ENCODE measurements around the gene PAOX.
"Not testable (repeated sequence)": the region's sequence is repeated elsewhere in the genome, so short reads cannot be mapped to it uniquely, and the experiment has no call there.

PAOX gene

DNA sequence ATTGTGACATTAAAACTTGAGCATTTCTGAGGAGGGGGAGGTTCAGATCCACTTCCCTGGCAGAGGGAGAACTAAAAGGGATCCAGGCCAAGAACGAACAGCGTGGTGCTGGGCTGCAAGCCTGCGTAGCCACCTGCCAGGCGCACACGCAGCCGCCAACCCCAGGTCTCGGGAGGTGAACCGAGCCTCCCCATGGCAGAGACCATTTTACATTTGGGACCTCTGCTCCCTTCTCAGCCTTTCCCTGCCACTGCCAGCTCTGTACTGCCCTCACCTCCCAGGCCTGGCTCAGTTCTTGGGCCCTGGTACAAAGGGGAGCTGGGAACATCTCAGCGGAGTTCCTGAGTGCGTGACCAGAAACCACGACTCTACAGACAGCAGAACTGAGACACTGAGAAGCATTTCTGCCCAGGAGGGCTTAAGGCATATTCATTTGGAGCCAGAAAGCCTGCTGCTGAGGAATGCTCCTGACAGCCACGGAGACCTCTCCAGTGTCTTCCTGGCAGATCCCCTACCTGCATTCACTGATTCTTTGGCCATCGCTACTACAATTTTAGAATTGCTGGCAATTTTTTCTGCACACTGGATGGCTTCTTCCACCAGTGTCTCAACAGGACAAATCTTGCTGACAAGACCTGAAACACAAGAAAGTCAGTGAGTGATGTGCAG is 13.5 kb upstream of the PAOX start:
- DNase-seq: no peak

DNA sequence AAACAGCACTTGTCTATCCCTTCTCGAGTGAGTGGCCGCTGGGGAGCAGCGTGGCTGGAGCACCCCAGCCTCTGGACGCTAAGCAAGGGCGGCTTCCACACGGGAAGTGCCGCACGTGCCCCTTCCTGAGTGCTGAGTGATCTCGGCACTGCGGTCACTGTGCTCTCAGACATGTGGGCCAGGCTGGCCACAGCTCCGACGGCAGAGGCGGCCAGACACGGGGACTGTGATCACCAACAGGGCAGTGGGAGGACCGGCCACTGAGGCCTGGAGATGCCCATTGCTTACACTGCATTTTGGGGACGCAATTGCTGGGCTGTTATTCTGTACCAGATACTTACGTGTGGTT is 13.0 kb upstream of the PAOX start:
- no peak for DNase-seq

DNA sequence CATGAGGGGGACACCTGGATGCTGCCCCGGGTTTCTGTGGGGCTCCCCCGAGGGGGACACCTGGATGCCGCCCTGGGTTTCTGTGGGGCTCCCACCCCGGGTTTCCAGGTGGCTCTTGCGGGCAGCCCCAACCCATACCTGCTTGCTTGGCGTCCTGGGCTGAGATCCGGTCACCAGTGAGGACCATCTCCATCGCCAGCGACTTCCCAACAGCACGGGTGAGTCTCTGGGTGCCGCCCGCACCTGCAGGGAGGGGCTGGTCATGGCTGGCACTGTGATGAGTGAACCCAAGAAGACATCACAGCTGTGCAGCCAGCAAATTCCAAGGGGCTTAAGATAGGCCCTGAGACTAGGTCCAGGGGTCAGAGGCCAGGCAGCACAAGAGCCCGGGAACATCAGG is 12.3 kb upstream of the PAOX start:
- DNase-seq: no peak

DNA sequence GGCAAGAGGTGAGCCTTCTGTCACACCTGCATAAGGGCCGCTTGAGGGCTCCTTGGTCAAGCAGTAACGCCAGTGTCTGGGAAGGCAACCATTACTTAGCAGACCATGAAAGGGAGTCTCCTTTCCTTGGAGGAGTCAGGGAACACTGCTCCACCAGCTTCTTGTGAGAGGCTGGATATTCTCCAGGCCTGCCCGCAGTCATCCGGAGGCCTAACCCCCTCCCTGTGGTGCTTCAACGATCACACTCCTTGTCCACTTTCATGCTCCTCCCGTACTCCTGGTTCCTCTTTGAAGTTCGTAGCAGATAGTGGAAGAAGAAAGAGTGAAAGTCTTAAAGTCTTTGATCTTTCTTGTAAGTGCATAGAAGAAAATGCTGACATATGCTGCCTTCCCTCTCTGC is 11.6 kb upstream of the PAOX start:
- not testable (repeated sequence) for DNase-seq

DNA sequence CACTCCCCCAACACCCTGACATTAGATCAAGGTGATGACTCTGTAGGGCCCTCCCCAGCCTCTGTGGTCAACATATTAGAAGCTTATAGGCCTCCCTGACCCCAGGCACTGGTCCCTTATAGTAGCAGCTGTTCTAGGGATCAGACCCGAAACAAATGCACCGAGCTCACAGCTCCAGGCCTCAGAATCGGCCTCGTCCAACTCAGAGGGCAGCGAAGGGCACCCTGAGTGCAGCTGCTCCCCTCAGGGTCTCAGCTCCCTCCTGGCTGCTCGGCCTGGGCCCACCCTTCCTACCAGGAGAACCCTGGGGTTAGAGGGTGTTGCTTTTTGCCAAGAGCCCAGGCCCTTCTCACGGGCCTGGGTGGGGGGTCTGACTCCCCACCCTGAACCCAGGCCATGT is 10.9 kb upstream of the PAOX start:
- no peak for DNase-seq

DNA sequence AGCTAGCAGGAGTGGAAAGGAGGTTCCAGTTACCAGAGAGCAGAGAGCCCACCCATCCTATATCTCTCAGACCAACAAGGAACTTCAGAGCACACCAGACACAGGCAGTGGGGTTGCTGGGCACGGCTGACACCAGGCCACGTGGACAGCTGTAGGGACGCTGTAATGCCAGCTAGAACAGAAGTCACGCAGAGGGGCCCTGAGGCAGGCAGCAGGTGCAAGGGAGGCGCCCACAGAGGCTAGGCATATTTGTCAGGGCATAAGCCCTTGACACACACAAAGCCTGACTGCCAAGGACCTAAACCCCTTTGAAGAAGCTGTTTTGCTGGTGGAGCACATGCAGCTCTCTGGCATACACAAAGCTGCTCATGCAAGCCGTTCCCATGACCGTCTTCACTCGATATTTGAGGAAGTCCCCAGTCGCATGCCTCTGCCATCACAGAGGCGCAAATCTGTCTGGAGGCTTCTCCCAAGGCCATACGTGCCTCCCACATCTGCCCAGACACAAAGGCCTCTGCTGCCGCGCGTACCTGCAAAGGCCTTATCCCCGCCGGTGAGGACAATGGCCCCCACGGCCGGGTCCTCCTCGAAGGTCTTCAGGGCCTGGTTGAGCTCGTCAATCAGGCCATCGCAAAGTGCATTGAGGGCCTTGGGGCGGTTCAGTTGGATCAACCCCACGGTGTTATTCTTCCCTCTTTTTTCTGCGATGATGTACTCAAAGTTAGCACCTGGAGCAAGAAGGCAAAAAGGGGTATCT is 8.9 kb upstream of the PAOX start:
- DNase-seq: no peak

DNA sequence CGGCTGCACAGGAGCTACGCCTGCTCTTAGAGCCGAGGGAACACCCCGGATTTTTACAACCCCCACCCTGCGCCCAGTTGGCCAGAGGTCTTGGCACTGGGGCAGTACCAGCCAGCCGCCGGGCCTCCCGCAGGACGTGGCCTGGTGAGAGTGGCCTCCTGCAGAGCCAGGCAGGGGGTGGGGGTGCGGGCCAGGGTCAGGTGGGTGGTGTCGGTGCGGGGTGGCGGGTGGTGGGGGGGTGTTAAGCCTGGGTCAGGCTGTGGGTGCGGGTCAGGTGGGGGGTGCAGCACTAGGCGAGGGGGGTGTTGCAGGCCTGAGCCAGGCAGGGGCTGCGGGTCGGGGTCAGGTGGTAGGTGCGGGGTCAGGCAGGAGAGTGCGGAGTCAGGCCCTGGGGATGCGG is 6.6 kb upstream of the PAOX start:
- no peak for DNase-seq

DNA sequence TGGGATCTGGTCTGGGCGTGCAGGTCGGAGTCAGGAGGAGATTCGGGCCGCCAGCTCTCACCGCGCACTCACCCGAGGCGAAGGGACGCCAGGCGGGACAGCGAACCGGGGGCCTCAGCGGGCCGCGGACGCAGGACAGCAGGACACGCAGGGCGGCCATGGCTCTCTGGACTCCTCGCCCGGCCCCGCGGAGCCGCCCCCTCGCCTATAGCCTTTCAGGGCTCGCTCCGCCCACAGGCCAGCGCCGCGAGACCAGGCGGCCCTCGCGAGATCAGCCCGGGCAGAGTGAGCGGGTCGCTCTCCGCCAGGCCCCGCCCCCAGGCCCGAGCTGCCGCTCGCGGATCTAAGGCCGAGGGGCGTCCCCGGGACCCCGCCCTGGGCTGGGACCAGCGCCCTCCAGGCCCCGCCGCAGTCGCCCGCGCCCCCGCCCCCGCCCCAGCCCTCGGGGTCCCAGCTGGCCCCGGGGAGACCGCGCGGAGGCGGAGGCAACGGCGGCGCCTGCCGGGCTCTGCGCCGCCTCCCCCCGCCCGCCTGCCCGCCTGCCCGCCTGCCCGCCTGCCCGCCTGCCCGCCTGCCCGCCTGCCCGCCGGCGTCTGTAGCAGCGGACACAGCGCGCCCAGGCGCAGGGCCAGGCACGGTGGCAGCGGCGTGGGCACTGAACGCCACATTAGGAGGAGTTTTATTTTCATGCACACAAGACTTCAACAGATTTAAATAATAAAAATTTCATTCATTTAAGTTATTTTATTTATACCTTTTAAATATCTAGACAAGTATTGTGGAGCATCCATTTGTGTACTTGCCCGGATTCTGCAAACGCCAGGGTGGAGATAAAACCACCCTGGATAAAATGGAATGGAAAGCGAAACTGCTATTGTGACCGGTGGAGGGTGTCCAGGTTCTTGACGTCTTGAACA is 5.6 kb upstream of the PAOX start, which contains the start of gene ECHS1:
TSS of gene ECHS1 (minus strand) at position 181 of the 917 bp plus-strand sequence. CDS start at position 160, 21 bp downstream.
- DNase-seq: peak; percentile 85

DNA sequence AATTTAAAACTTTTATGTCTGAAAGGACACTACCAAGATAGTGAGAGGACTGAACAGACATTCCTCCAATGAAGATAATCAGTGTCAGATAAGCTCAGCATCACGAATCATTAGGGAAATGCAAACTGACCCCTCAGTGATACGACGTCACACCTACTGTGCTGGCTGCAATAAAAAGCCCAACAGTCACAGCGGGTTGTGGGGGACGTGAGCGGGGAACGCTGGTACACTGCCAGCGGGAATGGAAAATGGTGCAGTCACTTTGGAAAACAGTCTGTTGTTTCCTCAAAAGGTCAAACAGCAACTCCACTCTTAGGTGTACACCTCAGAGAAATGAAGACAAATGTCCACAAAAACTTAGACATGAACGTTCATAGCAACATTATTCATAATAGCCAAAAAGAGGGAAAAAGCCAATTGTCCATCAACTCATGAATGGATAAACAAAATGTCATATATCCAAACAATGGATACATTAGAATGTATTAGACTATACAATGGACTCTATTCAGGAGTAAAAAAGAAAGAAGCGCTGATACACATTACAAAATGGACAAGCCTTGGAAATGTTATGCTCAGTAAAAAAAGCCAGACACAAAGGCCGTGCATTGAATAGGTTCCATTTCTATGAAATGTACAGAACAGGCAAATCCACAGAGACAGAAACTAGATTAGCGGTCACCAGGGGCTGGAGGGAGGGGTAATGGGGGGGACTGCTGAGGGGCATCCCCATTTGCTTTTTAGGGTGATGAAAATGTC is 3.5 kb upstream of the PAOX start:
- DNase-seq: no peak

DNA sequence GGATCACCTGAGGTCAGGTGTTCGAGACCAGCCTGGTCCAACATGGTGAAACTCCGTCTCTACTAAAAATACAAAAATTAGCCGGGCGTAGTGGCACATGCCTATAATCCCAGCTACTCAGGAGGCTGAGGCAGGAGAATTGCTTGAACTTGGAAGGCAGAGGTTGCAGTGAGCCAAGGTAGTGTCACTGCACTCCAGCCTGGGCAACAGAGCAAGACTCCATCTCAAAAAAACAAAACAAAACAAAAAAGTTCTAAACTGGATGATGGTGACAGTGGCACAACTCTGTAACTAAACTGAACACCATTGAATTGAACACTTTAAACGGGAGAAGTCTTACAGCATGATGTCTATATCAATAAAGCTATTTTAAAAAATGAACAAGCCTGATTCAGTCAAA is 2.9 kb upstream of the PAOX start:
- not testable (repeated sequence) for DNase-seq

DNA sequence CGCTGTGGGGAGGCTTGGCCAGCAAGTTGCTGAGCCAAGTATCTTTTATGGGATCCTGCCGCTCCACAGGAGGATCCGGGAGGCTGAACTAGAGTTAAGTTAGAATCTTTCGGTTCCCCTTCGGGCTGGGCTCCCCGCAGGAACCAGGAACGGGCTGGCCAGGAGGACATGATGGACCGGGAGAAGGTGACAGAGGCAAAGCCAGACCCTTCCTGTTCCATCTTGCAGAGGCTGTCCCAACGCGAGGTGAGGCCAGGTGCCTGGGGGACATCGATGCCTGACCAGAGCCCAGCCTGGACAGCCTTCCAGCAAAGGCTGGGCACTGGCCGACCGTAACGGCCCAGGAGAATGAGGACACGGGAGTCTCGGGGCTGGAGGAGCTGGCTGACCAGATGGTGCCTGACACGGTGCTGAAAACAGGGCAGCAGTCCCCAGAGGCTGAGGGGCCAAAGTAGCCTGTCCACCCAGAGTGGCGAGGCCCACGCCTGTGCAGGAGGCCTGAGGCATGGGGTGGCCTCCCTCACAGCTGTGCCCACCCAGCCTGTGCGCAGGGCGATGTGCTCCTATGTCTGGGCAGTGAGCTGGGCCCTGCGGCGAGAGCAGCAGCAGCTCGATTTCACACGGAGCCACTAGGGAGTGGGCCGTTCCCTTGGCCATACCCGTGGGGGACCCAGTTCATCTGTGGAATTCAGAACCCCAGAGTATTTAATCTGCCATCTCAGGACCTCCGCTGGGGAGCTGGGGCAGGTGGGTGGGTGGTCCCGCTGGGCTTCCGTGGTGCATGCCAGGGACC is 1.8 kb upstream of the PAOX start:
- DNase-seq: no peak

DNA sequence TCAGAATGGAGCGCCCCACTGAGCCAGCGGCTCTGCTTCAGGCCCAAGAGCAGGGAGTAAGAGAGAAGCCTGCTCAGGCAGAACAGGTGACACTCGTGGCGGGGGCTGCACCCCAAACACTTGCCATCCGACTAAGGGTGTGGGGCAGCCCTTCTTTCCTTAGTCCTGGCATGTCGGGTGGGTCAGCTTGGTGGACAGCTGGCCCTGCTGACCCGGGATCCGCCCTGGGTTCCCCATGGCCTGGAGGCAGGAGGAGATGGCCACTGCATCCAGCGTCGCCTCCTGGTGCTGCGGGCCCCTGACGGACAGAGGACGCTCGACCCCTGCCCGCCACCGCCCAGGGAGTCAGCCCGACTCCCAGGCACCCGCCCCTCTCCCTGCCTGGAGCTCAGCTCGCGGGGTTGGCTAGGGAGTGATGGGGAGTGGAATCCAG is 1.2 kb upstream of the PAOX start:
- no peak for DNase-seq

DNA sequence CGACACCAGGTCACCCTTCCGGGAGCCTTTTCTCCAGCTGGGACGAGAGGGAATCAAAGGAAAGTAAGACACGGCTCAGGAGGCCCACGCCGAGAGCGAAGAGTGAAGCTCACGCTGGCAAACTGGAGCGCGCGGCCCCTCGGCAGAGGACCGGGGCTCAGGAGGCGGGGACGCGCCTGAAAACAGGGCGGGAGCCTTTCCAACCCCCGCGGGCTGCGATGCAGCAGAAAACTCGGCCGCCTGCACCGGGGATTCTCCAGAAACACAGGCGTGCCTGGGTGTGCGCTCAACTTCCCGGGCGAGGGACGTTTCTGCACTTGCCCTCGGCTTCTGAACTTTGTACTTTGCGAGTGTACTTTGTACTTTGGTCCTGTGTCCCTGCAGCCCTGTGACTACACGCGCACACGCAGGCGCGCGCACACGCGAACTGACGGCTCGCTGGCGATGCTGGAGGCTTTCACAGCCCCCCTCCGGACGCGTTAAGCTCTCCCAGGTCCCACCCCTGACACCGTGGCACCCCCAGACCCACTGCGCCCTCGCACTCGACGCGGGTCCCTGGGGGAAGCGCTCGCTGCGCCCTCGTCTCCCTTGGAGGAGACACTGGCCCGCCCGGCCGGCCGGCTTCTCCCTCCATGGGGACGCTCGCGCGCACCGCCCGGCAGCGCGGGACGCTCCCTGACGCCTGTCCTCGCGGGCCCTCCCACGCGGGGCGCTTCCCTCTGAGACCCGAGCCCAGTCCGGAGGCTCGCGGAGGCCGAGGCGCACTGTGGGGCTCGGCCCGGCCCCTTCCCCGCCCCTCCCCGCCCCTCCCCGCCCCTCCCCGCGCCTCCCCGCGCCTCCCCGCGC is 588 bp upstream of the PAOX start:
- DNase-seq: no peak

DNA sequence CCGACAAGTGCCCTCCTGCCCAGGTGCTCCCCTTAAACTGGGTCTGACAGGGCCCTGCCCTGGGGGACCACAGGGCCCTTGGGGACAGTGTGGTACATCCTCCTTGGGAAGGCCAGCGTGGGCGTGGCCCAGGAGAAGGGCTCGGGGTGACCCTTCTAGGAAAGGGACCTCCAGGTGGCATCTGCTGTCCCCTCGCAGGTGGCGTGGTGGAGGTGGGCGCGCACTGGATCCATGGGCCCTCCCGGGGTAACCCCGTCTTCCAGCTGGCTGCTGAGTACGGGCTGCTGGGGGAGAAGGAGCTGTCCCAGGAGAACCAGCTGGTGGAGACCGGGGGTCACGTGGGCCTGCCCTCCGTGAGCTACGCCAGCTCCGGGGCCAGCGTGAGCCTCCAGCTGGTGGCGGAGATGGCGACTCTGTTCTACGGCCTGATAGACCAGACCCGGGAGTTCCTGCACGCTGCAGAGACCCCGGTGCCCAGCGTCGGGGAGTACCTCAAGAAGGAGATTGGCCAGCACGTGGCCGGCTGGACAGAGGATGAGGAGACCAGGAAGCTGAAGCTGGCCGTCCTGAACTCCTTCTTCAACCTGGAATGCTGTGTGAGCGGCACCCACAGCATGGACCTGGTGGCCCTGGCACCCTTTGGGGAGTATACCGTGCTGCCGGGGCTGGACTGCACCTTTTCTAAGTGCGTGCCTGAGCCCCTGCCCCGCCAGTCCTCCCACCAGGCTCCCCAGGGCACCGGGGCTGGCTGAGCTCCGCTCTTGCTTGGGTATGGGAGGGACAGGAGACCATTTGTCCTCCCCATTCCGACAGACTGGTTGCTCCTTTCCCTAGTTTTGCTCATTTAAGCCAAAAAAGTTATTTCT is 972 bp downstream of the PAOX start:
- no peak for DNase-seq

DNA sequence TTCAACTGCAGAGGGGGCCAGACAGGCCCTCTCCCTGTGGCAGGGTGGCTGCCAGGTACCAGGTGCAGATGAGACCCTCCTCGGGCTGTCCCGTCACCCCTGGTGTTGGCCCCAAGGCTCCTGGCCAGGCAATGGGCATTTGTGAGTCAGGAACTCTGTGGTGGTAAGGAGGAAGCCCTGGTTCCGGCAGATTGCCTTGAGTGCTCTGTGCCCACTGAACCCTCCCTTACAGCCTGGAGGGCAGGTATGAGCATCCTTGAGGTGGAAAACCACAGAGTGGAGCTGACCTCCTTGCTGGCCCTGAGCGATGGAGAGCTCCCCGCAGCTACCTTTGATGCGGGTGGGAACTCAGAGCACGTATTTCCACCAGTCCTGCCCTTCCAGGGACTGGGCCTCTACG is 2.0 kb downstream of the PAOX start:
- DNase-seq: no peak

DNA sequence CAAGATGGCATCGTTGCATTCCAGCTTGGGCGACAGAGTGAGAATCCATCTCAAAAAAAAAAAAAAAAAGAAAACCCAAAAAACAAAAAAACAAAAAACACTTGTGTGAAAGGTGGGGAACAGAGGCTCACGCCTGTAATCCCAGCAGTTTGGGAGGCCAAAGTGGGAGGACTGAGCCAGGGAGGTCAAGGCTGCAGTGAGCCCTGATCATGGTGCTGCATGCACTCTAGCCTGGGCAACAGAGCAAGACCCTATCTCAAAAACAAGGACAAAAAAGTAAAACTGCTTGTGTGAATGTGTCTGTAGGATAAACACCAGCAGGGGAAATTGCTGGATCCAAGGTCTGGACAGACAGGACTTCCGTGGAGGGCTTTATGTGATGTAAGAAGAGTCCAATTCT is 4.5 kb downstream of the PAOX start:
- no peak for DNase-seq

DNA sequence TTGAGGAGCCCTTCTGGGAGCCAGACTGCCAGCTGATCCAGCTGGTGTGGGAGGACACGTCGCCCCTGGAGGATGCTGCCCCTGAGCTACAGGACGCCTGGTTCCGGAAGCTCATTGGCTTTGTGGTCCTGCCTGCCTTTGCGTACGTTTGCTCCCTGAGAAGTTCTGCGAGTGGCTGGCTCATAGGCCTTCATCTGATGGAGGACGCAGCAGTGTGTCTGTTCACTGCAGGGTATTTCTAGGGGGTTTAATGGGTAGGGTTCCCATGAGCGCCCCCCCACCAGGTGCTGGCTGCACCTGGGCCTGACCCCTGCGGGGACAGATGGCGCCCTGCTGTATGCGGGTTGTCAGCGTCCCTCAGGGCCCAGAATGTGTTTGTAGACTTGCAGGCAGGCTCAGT is 5.0 kb downstream of the PAOX start:
- DNase-seq: no peak

DNA sequence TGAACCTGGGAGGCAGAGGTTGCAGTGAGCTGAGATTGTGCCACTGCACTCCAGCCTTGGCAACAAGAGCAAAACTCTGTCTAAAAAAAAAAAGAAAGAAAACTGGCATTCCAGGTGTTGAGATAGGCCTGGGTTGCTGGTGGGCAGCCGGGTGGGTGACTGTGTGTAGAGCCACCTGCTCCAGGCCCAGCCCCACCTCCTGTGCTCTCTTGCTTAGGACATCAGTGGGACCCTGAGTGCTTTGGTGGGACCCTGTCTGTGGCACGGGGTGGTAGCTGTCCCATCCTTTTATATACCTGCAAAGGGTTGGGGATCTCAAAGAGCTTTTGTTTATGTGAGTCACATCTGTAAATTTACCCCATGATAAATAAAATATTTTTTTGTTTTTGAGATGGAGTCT is 6.2 kb downstream of the PAOX start:
- no peak for DNase-seq

DNA sequence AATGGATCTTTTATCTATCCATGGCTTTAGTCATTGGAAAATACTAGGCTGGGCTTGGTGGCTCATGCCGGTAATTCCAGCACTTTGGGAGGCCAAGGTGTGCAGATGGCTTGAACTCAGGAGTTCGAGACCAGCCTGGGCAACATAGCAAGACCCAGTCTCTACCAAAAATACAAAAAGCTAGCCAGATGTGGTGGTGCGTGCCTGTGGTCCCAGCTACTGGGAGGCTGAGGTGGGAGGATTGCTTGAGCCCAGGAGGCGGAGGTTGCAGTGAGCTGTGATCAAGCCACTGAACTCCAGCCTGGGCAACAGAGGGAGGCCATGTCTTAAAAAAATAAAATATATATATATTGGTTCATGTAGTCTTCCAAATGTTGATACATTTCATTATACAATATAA is 7.9 kb downstream of the PAOX start:
- not testable (repeated sequence) for DNase-seq
